Measurements from ENCODE around the gene GATA5.

GATA5 gene

GRCh38 chr20:62518911-62519310 lies 43.1 kb upstream of the GATA5 start:
- no peak overlapping the region for H3K4me3 ChIP-seq (ENCODE audit: low read depth, low read length)
- DNase-seq (ENCODE audit: low read depth) = no peak
- no peak for TF ChIP-seq CTCF (IDR thresholded peaks at IDR 0.05; ENCODE audit: control insufficient read depth, extremely low read depth, insufficient read depth)

GRCh38 chr20:62517901-62518610 lies 42.3 kb upstream of the GATA5 start:
- no peak for DNase-seq (ENCODE audit: low read depth)
- no peak for TF ChIP-seq CTCF (IDR thresholded peaks at IDR 0.05; ENCODE audit: control insufficient read depth, extremely low read depth, insufficient read depth)
- H3K4me3 ChIP-seq (ENCODE audit: low read depth, low read length) = no peak overlapping the region

GRCh38 chr20:62517168-62517567 lies 41.4 kb upstream of the GATA5 start:
- no peak for DNase-seq (ENCODE audit: low read depth)
- H3K4me3 ChIP-seq (ENCODE audit: low read depth, low read length) = no peak overlapping the region
- no peak for TF ChIP-seq CTCF (IDR thresholded peaks at IDR 0.05; ENCODE audit: control insufficient read depth, extremely low read depth, insufficient read depth)

GRCh38 chr20:62516338-62516737 lies 40.5 kb upstream of the GATA5 start:
- TF ChIP-seq CTCF (IDR thresholded peaks at IDR 0.05; ENCODE audit: control insufficient read depth, extremely low read depth, insufficient read depth) = peak; percentile 81
- no peak for DNase-seq (ENCODE audit: low read depth)
- H3K4me3 ChIP-seq (ENCODE audit: low read depth, low read length) = no peak overlapping the region

GRCh38 chr20:62515826-62516225 lies 40.0 kb upstream of the GATA5 start:
- TF ChIP-seq CTCF (IDR thresholded peaks at IDR 0.05; ENCODE audit: control insufficient read depth, extremely low read depth, insufficient read depth) = no peak
- DNase-seq (ENCODE audit: low read depth) = no peak
- no peak overlapping the region for H3K4me3 ChIP-seq (ENCODE audit: low read depth, low read length)

GRCh38 chr20:62515280-62515679 lies 39.5 kb upstream of the GATA5 start:
- TF ChIP-seq CTCF (IDR thresholded peaks at IDR 0.05; ENCODE audit: control insufficient read depth, extremely low read depth, insufficient read depth) = no peak
- DNase-seq (ENCODE audit: low read depth) = no peak
- H3K4me3 ChIP-seq (ENCODE audit: low read depth, low read length) = no peak overlapping the region

- no peak for DNase-seq (ENCODE audit: low read depth)
- H3K4me3 ChIP-seq (ENCODE audit: low read depth, low read length) = no peak overlapping the region
- TF ChIP-seq CTCF (IDR thresholded peaks at IDR 0.05; ENCODE audit: control insufficient read depth, extremely low read depth, insufficient read depth) = no peak
These were observed 38.2 kb upstream of the GATA5 start for GRCh38 chr20:62513991-62514390.
